ENCODE measurements around the gene SCRG1. TPM values are rescaled to one million over a fixed set of nuclear protein-coding genes. Genes with fewer than 3 reads are reported as not detected.

SCRG1 gene
- total RNA-seq, 1 donor from 2014 or later, result not detected

DNA sequence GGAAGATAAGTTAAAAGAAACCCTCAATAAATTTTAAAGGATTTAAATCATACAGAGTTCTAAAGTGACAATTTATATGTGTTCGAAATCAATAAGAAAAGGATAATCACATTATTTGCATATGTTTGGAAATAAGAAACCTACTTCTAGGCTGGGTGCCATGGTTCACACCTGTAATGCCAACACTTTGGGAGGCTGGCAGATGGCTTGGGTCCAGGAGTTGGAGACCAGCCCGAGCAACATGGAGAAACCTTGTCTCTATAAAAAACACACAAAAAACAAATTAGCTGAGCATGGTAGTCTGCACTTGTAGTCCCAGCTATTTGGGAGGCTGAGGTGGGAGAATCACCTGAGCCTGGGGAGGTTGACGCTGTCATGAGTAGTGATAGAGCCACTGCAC is 36.2 kb downstream of the SCRG1 start:
- DNase-seq (ENCODE audit: low read depth), result no peak

DNA sequence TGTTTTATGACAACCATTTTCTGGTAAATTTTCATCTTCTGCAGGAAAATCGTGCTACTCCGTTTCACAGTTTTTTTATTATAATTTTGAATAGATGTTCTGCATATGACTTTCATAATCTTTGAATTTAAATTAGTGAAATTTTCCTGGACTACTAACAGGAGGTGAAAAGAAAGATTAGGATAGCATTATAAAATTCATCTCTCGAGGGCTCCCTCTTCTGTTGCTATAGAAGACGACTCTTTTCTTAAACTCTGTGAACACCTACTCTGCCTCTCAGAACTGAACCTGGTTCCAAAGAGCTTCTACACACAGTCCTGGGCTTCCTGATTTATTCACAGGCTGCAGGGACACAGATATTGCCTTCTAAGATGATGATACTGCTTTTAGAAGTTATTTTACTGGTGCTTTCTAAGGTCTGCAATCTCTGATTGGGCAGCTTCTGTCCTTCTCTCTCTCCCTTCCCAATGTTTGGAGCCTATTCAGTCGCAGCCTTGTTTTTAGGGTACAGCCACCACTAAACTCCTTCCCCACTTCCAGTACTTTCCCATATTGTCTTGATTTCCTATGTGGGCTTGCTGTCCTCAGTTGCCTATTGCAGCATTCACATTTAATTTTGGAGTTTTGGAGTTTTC is 38.2 kb downstream of the SCRG1 start:
- peak; percentile 23 for DNase-seq (ENCODE audit: low read depth)

DNA sequence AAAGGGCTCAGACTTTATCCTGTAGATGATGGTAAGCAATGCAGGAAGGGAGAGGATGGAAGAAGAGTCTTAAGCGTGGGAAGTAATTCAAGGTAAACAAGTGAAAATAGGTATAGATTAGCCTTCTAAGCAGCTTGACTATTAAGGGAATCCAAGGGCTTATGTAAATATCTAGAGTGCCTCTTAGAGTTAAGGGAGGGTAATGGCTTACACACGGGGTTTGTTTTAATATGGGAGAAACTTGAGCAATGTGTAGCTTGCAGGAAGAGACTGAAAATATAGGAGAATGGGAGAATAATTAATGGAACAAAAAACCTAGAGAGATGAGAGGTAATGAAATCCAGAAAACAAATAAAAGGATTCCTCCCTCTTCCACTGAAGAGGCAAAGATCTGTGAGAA is 41.0 kb downstream of the SCRG1 start:
- DNase-seq (ENCODE audit: low read depth), result no peak

DNA sequence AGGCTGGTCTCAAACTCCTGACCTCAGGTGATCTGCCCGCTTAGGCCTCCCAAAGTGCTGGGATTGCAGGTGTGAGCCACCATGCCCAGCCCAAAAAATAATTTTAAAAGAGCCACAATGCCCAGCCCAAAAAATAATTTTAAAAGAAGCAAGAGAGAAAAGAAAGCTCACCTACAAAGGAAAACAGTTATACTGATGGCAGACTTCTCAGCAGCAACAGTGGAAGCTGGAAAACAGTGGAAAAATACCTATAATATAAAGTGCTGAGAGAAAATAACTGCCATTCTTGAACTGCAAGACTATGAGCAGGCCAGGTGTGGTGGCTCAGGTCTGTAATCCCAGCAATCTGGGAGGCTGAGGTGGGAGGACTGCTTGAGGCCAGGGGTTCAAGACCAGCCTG is 51.4 kb downstream of the SCRG1 start:
- DNase-seq (ENCODE audit: low read depth), result no peak

- peak; percentile 35 for DNase-seq (ENCODE audit: low read depth)
Measured at GRCh38 chr4:173346074-173346473, 52.8 kb downstream of the SCRG1 start.

DNA sequence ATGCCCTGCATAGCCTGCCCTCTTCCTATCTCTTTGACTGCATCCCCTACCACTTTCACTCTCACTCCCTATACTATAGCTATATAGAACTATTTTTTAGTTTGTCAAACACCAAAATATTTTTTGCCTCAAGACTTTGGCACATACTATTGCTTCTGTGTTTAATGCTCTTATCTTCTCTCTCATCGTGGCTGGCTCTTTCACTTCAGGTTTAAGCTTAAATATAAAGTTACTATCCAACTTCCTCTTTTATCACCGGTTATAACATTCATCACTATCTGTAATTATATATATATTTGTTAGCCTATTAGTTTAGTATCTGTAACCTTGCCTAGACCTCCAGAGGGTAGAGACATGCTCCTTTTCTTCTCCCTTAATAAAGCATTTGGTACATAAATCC is 53.3 kb downstream of the SCRG1 start:
- no peak for DNase-seq (ENCODE audit: low read depth)

- DNase-seq (ENCODE audit: low read depth), result no peak
Measured at GRCh38 chr4:173343832-173344397, 55.0 kb downstream of the SCRG1 start.

DNA sequence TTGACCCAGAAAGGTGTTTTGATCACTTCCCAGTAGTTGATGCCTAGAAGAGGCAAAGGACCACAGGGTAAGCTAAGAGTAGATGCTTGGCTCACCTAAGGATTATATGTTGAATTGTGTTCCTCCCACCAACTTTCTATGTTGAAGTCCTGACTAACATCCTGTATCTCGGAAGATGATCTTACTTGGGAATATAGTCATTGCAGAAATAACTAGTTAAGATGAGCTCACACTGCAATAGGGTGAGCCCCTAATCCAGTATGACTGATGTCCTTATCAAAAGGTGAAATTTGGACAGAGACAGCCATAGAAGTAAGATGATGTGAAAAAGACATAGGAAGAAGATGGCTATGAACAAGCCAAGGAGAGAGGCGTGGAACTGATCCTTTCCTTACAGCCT is 61.5 kb downstream of the SCRG1 start:
- no peak for DNase-seq (ENCODE audit: low read depth)

DNA sequence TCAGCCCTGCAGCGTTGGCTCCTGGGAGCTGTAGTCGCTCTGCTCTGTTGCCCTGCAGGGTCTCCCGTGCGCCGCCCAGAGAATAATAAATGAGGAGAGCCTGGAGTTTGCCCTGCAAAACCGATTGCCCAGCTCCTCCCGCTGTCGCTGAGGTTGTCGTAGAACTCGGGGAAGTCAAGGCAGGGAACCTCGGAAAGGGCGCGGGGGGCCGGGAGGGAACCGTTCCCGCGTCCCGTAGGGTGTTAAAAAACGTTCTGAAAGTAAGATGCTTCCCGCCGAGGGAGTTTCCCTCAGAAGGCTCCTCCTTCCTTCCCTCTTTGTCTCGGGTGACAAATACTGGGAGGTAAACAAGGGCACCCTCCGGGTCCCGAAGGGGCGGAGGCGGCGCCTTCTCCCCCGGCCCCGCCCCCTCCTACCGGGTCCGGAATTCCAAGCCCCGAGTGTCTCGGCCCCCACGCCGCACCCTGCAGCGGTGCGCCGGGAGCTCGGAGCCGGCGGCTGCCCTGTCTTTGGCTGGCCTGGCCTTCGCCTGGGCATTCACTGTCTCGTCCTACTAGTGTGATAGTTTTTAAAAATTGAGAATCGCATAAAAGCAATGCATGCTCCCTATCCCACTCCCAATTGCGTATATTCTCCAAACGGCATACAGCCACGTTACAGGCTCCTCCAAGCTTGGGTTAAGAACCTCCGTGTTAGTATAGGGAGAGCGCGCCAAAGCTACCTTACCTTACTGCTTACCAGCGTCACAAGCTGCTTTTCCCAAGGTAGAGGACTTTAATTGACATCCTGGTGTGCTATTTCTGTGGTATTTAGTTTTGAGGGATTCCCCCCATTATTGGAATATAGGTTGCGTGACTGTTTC is 63.8 kb downstream of the SCRG1 start:
- DNase-seq (ENCODE audit: low read depth), result peak; percentile 86

Other genes starting within 250 kb of the SCRG1 start
- gene GALNT7, start 230.3 kb downstream of the SCRG1 start, total RNA-seq, result 86.4 and 112 TPM in 2 replicates
- gene HMGB2, start 64.8 kb downstream of the SCRG1 start, total RNA-seq, result 22.2 and 51.9 TPM in 2 replicates
- gene SAP30, start 28.2 kb downstream of the SCRG1 start, total RNA-seq, result 9.0 and 22.4 TPM in 2 replicates
- gene HAND2, start 131.1 kb upstream of the SCRG1 start, total RNA-seq, result not detected in 2 replicates

Measured in renal cortical epithelial cell (primary cell).